Neural progenitor cell (in vitro differentiated cells): Measurements from ENCODE around the gene TRIM5.

ENCODE experiments used
- EZH2phosphoT487 ChIP-seq: fragments of 200-600 bp; sonication (generic); IDR thresholded peaks from 2 replicates; pipeline ENCODE4 v1.6.1; 2017; ENCODE audit warnings: antibody characterized with exemption
- TF ChIP-seq, protein P1 (sequence below): fragments of 200-600 bp; sonication (generic); IDR thresholded peaks from 2 replicates; pipeline ENCODE4 v1.5.1; 2017; ENCODE audit warnings: antibody characterized with exemption, mild to moderate bottlenecking

DNA sequence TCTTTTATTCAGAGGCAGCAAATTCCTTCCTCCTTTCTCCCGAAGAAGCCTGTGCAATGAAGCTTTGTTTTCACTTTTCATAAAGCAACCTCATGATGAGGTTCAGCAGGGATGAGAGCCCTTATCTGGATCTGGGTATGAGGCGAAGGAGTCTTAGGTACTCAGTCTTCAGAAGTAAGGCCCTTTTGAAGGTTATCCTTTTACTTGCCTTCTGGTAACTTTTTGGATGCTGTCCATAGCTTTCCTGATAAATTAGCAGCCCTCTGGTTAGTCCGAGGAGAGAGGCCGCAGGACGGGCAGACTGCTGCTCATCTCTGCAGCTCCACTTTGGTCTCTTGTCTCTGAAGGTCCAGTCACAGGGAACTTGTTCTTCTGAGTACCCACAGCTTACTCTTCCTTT lies 5.9 kb upstream of the TRIM5 start:
- TF ChIP-seq, protein P1, sequence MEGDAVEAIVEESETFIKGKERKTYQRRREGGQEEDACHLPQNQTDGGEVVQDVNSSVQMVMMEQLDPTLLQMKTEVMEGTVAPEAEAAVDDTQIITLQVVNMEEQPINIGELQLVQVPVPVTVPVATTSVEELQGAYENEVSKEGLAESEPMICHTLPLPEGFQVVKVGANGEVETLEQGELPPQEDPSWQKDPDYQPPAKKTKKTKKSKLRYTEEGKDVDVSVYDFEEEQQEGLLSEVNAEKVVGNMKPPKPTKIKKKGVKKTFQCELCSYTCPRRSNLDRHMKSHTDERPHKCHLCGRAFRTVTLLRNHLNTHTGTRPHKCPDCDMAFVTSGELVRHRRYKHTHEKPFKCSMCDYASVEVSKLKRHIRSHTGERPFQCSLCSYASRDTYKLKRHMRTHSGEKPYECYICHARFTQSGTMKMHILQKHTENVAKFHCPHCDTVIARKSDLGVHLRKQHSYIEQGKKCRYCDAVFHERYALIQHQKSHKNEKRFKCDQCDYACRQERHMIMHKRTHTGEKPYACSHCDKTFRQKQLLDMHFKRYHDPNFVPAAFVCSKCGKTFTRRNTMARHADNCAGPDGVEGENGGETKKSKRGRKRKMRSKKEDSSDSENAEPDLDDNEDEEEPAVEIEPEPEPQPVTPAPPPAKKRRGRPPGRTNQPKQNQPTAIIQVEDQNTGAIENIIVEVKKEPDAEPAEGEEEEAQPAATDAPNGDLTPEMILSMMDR: no peak
- no peak for TF ChIP-seq EZH2phosphoT487
